Stimulated activated CD8-positive, alpha-beta memory T cell treated with anti-CD3 and anti-CD28 coated beads, Interleukin-4, amount 100 ng/mL, for 48 hours (primary cell): ENCODE results near the gene CHP2.
"Not testable (repeated sequence)": the region's sequence is repeated elsewhere in the genome, so short reads cannot be mapped to it uniquely, and the experiment has no call there.

Source experiments
- DNase-seq: peaks from one replicate; pipeline ENCODE4 v3.0.0-alpha.2; 2020

The CHP2 gene

GRCh38 chr16:23748630-23749029 lies 6.2 kb upstream of the CHP2 start:
- no peak for DNase-seq

GRCh38 chr16:23751053-23751452 lies 3.8 kb upstream of the CHP2 start:
- DNase-seq: not testable (repeated sequence)

- no peak for DNase-seq
These were observed 775 bp upstream of the CHP2 start for GRCh38 chr16:23753908-23754593.

GRCh38 chr16:23755484-23755809 lies 621 bp downstream of the CHP2 start:
- DNase-seq: no peak

- no peak for DNase-seq
These were observed 2.3 kb downstream of the CHP2 start for GRCh38 chr16:23757116-23757515.

DNA sequence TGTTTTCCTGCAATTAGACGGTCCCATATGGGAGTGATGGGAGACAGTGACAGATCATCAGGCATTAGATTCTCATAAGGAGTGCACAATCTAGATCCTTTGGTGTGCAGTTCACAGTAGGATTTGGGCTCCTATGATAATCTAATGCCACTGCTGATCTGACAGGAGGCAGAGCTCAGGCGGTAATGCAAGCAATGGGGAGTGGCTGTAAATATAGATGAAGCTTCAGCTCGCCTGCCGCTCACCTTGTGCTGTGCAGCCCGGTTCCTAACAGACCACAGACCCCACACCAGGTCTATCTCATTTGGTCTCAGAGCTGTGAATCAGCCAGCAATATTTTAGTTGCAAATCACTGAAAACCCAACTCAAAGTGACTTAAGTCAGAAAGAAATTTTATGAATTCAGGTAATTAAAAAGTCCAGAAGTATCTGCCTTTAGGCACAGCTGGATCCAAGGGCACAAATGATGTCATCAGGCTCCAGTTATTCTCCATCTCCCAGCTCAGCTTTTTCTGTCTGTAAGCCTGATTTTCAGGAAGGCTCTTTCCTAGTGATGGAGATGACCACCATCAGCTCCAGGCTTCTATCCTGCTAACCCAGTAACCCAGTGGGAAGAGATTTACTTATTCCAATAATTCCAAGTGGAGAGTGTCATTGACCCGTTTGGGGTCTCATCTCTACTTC lies 3.3 kb downstream of the CHP2 start:
- no peak for DNase-seq

DNA sequence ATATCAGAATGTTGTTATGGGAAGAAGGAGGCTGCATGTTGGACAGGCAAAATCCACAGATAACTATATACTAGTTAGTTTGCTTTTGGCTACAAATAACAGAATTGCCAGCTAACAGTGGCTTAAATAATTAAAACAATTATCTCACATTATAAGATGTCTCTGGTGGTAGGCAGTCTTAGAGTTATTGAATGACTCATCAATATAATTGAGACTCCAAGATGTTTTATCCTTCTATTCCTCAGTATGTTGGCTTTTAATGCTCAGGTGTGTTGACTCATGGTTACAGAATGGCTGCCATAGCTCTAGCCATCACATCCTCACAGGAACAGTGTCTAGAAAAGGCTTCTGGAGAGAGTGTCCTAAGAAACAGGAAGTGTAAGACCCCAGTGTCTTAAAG lies 11.1 kb downstream of the CHP2 start:
- no peak for DNase-seq

DNA sequence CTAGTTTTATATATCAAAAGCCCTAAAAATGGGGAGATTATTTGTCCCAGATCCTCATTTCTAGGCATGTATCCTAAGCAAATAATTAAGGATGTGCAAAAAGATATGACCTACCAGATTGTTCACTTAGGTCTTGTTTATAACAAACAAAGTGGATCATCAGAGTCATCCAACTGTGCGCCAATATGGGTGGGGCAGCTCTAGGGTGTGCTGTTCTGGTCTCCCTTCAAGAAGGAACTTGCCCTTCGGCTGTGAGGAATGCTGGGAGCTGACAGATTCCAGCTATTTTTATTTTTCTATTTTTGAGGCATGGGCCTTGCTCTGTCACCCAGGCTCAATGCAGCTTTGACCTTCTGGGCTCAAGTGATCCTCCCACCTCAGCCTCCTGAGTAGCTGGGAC lies 13.8 kb downstream of the CHP2 start:
- no peak for DNase-seq

GRCh38 chr16:23771027-23771426 lies 16.2 kb downstream of the CHP2 start:
- no peak for DNase-seq

DNA sequence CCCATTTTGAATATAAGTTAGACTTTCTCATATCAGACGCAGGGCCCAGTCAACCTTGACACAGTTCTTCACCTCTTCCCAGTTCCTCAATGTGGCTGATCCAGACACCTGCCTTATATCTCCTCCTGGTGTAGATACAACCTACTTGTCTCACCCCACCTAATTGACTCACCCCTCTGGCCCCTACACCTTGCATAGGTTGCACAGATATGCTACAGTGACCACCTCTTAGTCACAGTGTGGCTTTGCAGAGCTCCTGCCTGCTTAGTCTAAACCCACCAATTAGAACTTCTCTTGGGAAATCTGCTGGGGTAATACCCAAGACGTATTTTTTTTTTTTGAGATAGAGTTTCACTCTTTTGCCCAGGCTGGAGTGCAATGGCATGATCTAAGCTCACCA lies 16.8 kb downstream of the CHP2 start:
- no peak for DNase-seq

DNA sequence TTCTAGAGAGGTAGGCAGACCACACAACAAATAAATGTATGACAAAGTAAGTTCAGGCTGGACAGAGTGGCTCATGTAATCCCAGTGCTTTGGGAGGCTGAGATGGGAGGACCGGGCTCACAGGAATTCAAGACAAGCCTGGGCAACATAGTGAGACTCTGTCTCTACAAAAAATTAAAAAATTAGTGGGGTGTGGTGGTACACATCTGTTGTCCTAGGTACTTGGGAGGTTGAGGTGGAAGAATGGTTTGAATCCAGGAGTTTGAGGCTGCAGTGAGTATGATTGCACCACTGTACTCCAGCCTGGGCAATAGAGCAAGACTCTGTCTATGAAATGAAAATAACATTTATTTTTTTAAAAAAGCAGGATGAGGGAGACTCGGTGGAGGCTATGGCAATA lies 18.5 kb downstream of the CHP2 start:
- no peak for DNase-seq

DNA sequence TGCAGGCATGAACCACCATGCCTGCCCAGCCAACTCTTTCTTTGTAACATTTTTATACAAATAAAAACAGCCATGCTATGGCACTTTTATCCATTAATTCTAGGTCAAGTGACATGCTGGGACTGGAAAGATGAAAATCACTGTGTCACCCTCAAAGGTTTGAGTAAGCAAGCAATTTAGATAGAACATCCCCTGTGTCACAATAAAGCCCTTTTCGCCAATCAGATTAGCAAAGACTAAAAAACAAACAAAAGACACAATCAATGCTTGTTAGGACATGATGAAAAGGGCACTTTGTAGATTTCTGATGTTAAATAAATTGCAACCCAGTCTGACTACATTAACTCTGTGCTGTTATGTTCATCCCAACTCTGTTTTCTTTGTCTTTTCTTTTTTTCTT lies 26.4 kb downstream of the CHP2 start:
- no peak for DNase-seq

GRCh38 chr16:23784811-23785447 lies 30.1 kb downstream of the CHP2 start:
- no peak for DNase-seq

DNA sequence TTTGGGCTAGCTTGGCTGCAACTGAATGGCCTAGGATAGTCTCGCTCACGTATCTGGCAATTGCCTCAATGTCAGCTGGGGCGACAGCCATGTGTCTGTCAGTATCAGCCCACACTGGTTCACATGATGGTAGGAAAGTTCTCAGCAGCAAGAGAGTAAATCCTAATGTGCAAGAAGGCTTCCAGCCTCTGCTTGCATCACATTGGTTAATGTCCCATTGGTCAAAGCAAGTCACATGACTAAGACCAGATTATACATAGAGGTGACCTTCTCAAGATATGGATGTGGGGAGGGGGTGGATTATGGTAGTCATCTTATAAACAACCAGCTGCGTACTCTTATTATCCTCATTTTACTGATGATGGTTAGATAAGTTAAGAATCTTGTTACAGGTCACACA lies 31.0 kb downstream of the CHP2 start:
- no peak for DNase-seq

- no peak for DNase-seq
These were observed 32.2 kb downstream of the CHP2 start for GRCh38 chr16:23786964-23787561.

GRCh38 chr16:23788685-23789084 lies 33.9 kb downstream of the CHP2 start:
- DNase-seq: no peak

DNA sequence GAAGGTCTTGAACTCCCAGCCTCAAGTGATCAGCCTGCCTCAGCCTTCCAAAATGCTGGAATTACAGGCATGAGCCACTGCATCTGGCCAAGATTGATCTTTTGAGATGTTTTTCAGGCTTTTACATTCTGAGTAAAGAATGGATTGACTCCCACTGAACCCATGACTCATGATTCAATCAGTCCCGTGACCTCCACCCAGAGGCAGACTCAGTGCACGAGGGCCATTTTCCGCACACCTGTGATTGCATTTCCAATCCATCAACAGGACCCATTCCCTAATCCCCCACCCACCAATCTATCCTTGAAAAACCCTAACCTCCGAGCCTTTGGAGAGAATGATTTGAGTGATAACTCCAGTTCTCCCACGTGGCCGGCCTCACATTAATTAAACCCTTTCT lies 40.6 kb downstream of the CHP2 start:
- DNase-seq: no peak

GRCh38 chr16:23796941-23797340 lies 42.1 kb downstream of the CHP2 start:
- DNase-seq: no peak

DNA sequence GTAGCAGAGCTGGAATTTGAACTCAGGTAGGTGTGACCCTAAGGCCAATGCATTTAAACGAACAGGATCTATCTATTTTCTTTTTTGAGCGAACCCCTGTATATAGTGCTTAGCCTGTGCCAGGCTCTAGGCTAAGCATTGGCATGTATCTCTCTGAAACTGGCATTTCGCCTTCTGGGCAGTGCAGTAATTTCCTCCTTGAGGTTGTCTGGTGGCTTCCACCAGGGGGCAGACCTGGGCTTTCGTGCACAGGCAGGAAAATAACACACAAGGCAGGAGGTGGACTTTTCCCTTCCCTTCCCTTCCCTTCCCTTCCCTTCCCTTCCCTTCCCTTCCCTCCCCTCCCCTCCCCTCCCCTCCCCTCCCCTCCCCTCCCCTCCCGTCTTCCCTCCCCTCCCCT lies 46.6 kb downstream of the CHP2 start:
- peak; percentile 89 for DNase-seq

- DNase-seq: no peak
These were observed 48.0 kb downstream of the CHP2 start for GRCh38 chr16:23802776-23803175.

- peak; percentile 75 for DNase-seq
These were observed 48.8 kb downstream of the CHP2 start for GRCh38 chr16:23803591-23804123.

DNA sequence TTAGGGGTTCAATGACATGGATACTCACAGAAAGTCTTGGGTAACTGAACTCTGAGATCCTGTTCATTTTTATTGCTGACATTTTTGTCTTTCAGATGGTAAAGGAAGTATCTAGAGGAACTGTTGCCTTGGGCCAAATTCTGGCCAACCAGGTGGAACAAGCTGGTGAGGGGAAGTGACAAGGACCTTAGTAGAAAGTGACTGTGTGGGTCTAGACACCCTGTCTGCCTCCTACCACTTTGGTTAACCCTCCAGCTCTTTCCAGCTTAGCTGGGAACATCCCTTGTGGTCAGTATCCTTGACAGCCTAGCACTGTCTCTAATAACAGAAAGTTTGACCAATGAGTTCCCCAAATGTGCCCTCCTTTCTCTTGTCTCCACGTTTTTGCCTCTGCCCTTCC lies 52.2 kb downstream of the CHP2 start:
- DNase-seq: no peak
